IPS-NIHi7 (cell line): ENCODE data around the gene ITGA2B.
A peak's percentile ranks its signal among the peaks of the same experiment; 100 is the strongest.
"Not testable (repeated sequence)": the region's sequence is repeated elsewhere in the genome, so short reads cannot be mapped to it uniquely, and the experiment has no call there.

Experiments used
- DNase-seq: peaks from one replicate; pipeline ENCODE4 v3.0.0; 2012; ENCODE audit warnings: mixed read lengths; ENCODE audit errors: extremely low spot score

The ITGA2B gene

GRCh38 chr17:44389281-44389680, at the start of gene ITGA2B:
Gene ITGA2B (minus strand): TSS chr17:44389649. CDS start chr17:44389473, 176 bp downstream.
- no peak for DNase-seq

- no peak for DNase-seq
Observed at GRCh38 chr17:44439168-44439567, 49.7 kb upstream of the ITGA2B start.

GRCh38 chr17:44438636-44439035, 49.2 kb upstream of the ITGA2B start:
- peak; percentile 12 for DNase-seq

GRCh38 chr17:44436336-44436735, 46.9 kb upstream of the ITGA2B start:
- no peak for DNase-seq

DNA sequence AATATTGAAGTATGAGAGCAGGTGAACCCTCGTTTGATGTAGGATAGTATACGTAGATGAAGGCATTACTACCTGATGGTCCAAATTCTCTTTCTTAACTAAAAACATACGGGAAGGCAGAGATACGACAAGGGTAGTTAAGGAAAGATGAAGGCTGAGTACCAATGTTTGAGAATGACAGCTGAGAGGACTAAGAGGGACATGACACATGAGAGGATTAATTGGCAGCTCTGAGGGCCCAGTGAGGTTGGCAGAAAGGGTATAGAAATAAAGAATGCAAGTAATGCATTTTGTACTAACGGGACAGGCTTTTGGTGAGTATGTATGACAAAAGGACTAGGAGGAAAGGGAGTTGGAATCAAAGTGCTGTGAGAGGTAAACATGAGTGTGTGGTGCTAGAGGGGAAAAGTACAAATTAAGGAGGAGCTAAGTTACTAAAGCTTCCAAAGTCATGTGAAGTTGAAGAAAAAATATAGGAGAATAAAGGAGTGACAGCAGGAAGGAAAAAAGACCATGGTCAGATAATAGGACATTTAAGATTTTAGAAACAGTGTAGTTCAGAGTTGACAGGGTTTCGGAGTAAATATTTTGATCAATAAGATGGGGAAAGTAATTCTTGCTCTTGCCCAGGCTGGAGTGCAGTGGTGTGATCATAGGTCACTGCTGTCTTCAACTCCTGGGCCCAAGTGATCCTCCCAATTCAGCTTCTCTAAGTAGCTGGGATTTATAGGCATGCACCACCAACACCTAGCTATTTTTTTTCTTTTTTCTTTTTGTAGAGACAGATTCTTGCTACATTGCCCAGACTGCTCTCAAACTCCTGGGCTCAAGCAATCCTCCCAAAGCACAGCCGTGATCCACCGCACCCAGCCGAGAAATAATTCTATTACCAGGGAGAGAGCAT, 43.1 kb upstream of the ITGA2B start:
- no peak for DNase-seq

DNA sequence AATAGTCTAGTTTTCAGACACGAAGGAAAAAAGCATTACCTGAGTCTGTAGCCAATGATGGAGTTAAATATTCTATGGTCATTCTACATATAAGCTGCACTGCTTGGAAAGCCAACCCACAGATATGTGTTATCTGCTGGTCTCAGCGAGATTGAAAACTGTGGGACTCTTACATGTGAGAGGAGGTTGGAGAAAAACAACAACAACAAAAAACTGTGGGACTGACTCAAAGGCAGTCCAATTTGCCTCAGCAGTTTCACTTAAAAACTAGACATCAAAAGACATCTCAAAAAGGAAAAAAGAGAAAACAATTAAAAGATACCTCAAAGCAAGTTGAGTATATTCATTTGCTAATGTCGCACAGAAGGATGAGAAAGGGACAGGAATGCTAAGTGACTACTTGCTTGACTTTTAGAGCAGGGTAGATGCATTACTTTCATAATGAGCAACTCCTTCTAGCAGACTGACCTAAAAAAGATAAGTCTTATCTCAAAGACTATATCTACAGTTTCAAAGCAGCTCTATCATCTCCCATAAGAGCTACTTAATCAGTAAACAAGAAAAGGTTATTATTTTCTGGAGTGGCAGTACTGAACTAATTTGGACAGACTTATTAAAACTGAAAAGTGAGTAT, 35.5 kb upstream of the ITGA2B start:
- DNase-seq = no peak

DNA sequence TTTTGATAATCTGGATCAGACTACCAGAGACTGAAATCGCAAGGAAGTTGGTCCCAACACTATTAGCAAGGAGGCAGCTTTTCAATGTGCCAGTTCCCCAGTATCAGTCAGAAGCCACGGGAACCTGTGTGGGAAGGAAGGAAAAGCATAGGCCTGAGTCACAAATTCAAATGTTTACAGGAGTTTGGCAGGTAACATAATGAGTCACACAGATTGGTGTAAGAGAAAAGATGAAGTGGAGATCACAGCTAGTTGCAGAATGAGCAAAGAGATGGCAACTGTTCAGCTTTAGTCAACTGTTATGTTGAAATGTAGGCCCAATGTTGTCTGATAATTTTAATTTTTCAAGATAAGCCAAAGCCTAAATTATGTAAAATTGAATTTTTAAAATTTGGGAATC, 28.1 kb upstream of the ITGA2B start:
- no peak for DNase-seq

DNA sequence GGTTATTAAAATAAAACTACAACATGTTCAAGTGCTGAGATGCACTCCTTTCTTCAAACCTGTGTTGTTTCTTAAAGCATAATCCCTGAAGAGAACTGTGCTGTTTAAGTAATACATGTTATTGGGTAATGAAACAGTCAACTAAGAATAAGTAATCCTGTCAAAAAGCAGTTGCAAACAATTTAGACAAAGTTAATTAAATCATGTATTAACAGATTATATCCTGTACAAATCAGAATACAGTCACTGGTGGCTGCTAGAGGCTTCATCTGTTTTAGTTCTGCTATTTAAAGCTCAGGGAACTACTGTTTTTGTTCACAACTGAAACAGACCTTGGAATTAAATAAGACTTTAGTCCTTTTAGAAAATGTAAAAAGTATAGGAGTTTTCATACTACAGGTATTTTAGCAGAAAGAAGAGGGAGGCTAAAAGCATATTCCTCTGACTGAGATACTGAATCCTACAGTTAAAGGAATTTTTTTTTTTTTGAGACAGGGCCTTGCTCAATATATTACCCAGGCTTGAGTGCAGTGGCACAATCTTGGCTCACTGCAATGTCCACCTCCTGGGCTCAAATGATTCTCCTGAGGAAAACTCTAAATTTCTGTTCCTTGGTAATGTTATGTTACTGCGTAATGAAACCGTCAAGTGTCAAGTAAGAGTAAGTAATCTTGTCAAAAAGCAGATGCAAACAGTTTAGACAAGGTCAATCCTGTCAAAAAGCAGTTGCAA, 27.3 kb upstream of the ITGA2B start:
- no peak for DNase-seq

GRCh38 chr17:44414394-44415155, 25.1 kb upstream of the ITGA2B start:
- DNase-seq = no peak

- no peak for DNase-seq
Observed at GRCh38 chr17:44409309-44410028, 20.0 kb upstream of the ITGA2B start.

- no peak for DNase-seq
Observed at GRCh38 chr17:44408786-44409185, 19.3 kb upstream of the ITGA2B start.

DNA sequence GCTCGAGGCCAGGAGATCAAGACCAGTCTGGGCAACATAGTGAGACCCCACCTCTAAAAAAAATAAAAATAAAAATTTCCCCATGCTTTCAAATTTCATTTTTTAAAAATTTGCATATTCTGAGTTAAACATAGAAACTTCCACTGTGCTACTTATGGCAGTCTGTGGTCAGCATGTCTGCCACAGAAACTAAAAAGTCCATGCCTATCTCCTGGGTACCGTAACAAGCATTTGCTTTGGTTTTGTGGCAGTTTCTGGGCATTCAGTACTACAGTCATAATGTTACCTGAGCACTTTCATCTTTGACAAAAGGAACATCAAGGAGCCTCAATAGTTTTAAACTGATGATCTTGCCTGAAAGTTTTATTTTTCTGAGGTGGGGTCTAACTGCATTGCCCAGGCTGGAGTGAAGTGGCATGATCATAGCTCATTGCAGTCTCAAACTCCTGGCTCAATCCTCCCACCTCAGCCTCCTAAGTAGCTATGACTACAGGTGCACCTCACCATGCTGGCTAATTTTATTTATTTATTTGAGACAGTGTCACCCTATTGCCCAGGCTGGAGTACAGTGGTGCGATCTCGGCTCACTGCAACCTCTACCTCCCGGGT, 13.2 kb upstream of the ITGA2B start:
- no peak for DNase-seq

- DNase-seq = peak; percentile 40
Observed at GRCh38 chr17:44400226-44400847, 10.9 kb upstream of the ITGA2B start.

GRCh38 chr17:44398692-44399691, 9.5 kb upstream of the ITGA2B start:
- DNase-seq = no peak

- peak; percentile 4 for DNase-seq
Observed at GRCh38 chr17:44397479-44398440, 8.3 kb upstream of the ITGA2B start.

DNA sequence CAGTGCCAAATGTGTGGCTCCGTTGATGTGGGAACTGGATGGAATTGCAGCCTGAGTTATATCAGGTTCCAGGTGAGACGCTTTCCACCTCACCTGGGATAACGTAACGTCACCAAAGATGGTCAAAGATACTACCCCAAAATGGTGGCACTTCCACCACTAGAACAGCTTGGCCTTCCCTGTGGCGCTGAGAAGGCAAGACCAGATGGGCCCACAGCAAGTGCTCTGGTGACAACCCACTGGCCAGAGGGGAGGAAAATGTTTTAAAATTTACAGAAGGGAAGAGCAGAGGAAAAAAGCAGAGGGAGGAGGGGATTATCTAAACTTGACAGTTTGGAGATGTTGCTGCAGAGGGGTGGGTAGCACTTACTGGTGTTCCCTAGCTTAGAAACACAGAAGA, 7.5 kb upstream of the ITGA2B start:
- DNase-seq = peak; percentile 1

GRCh38 chr17:44394833-44395232, 5.4 kb upstream of the ITGA2B start:
- DNase-seq = no peak

GRCh38 chr17:44394112-44394511, 4.7 kb upstream of the ITGA2B start:
- not testable (repeated sequence) for DNase-seq
